Measurements from ENCODE around the gene IGSF3.
A peak's percentile ranks its signal among the peaks of the same experiment; 100 is the strongest.
"Not testable (repeated sequence)": the region's sequence is repeated elsewhere in the genome, so short reads cannot be mapped to it uniquely, and the experiment has no call there.

IGSF3 gene

GRCh38 chr1:116596742-116597307, 70.7 kb downstream of the IGSF3 start:
- not testable (repeated sequence) for DNase-seq (ENCODE audit: low spot score)

GRCh38 chr1:116595946-116596741, 71.4 kb downstream of the IGSF3 start:
- peak; percentile 55 for DNase-seq (ENCODE audit: low spot score)

GRCh38 chr1:116595065-116595840, 72.3 kb downstream of the IGSF3 start:
- not testable (repeated sequence) for DNase-seq (ENCODE audit: low spot score)

GRCh38 chr1:116593977-116594376, 73.6 kb downstream of the IGSF3 start:
- DNase-seq (ENCODE audit: low spot score), result not testable (repeated sequence)

GRCh38 chr1:116593401-116593800, 74.1 kb downstream of the IGSF3 start:
- not testable (repeated sequence) for DNase-seq (ENCODE audit: low spot score)

- not testable (repeated sequence) for DNase-seq (ENCODE audit: low spot score)
These were observed 75.5 kb downstream of the IGSF3 start for GRCh38 chr1:116591951-116592605.

GRCh38 chr1:116591006-116591950, 76.3 kb downstream of the IGSF3 start:
- not testable (repeated sequence) for DNase-seq (ENCODE audit: low spot score)

GRCh38 chr1:116590359-116591005, 77.1 kb downstream of the IGSF3 start:
- DNase-seq (ENCODE audit: low spot score), result not testable (repeated sequence)

- peak; percentile 43 for DNase-seq (ENCODE audit: low spot score)
These were observed 78.3 kb downstream of the IGSF3 start for GRCh38 chr1:116589101-116589735.

GRCh38 chr1:116587501-116588227, 79.9 kb downstream of the IGSF3 start:
- DNase-seq (ENCODE audit: low spot score), result no peak

- DNase-seq (ENCODE audit: low spot score), result no peak
These were observed 80.8 kb downstream of the IGSF3 start for GRCh38 chr1:116586741-116587143.

GRCh38 chr1:116585886-116586285, 81.6 kb downstream of the IGSF3 start:
- DNase-seq (ENCODE audit: low spot score), result no peak

GRCh38 chr1:116581323-116581885, 86.1 kb downstream of the IGSF3 start:
- no peak for DNase-seq (ENCODE audit: low spot score)

GRCh38 chr1:116580446-116581322, 86.8 kb downstream of the IGSF3 start:
- DNase-seq (ENCODE audit: low spot score), result peak; percentile 51

- DNase-seq (ENCODE audit: low spot score), result no peak
These were observed 88.2 kb downstream of the IGSF3 start for GRCh38 chr1:116579259-116579875.

- DNase-seq (ENCODE audit: low spot score), result no peak
These were observed 89.0 kb downstream of the IGSF3 start for GRCh38 chr1:116578581-116578980.

GRCh38 chr1:116577759-116578314, 89.7 kb downstream of the IGSF3 start:
- DNase-seq (ENCODE audit: low spot score), result no peak
